Lower lobe of right lung (tissue), 2 donors: ENCODE data around the gene GPR25. TPM values are rescaled to one million over a fixed set of nuclear protein-coding genes. Genes with fewer than 3 reads are reported as not detected.

Experiments
- ATAC-seq, 2 donors: fragments of 200-7000 bp; cut with Tn5 transposase; one replicate each; pipeline ENCODE4 v1.9.1; 2020 to 2022; ENCODE audit warnings: mild to moderate bottlenecking in 2 of 2, moderate library complexity in 2 of 2
- DNase-seq: peaks from one replicate; pipeline ENCODE4 v3.0.0-alpha.2; 2020
- H3K27ac ChIP-seq: fragments of 200-600 bp; one replicate; pipeline ENCODE4 v1.8.0; 2022
- H3K27me3 ChIP-seq: fragments of 200-600 bp; one replicate; pipeline ENCODE4 v1.8.0; 2022; ENCODE audit warnings: low read depth
- H3K36me3 ChIP-seq: fragments of 200-600 bp; one replicate; pipeline ENCODE4 v1.8.0; 2022; ENCODE audit warnings: mild to moderate bottlenecking
- H3K4me1 ChIP-seq: fragments of 200-600 bp; one replicate; pipeline ENCODE4 v1.8.0; 2022
- H3K4me3 ChIP-seq: fragments of 200-600 bp; one replicate; pipeline ENCODE4 v1.8.0; 2022; ENCODE audit warnings: mild to moderate bottlenecking
- H3K9me3 ChIP-seq: fragments of 200-600 bp; one replicate; pipeline ENCODE4 v1.8.0; 2022
- CTCF ChIP-seq: fragments of 200-600 bp; IDR thresholded peaks from one replicate; pipeline ENCODE4 v1.8.0; 2022; ENCODE audit warnings: antibody characterized with exemption, mild to moderate bottlenecking
- intact Hi-C: fragments of 100-400 bp; cut with DNase I; formaldehyde crosslinking; loops from one replicate; pipeline ENCODE4 v1.11.0; 2022
- total RNA-seq: library from RNA; stranded (reverse); fragmentation: NEBNext Ultra II Directional; extraction: Animal tissue kit (Norgen Biotek cat#: 25700); gene quantifications from one replicate; pipeline ENCODE4 v1.2.1, GENCODE V29; 2021
- donor health status: DM: no; HTN: yes; CAD: no; lungs with severe emphysema.

GPR25 gene
- total RNA-seq, 1 donor from 2014 or later, result 0.62 TPM

- H3K4me1 ChIP-seq, result no peaks in the 10 kb centered on the region
- DNase-seq, result no peak
- H3K9me3 ChIP-seq, result no peaks in the 10 kb centered on the region
- intact Hi-C loops, result no loop called here
- H3K27ac ChIP-seq, result no peak overlapping the region
- no peaks in the 10 kb centered on the region for H3K36me3 ChIP-seq
- ATAC-seq, result peak in 1 of 2 donors; percentile 10
- no peak overlapping the region for H3K4me3 ChIP-seq
- no peaks in the 10 kb centered on the region for H3K27me3 ChIP-seq
- no peak for TF ChIP-seq CTCF
Measured at GRCh38 chr1:200916152-200916551, 43.4 kb downstream of the GPR25 start.

GRCh38 chr1:200916681-200917080 lies 43.9 kb downstream of the GPR25 start:
- H3K36me3 ChIP-seq, result no peaks in the 10 kb centered on the region
- H3K4me3 ChIP-seq, result no peak overlapping the region
- H3K27ac ChIP-seq, result no peak overlapping the region
- H3K9me3 ChIP-seq, result no peaks in the 10 kb centered on the region
- TF ChIP-seq CTCF, result no peak
- intact Hi-C loops, result no loop called here
- DNase-seq (no peak), ATAC-seq (no peak)
- no peaks in the 10 kb centered on the region for H3K4me1 ChIP-seq
- H3K27me3 ChIP-seq, result no peaks in the 10 kb centered on the region

GRCh38 chr1:200917291-200917817 lies 44.6 kb downstream of the GPR25 start:
- no peaks in the 10 kb centered on the region for H3K36me3 ChIP-seq
- DNase-seq (no peak), ATAC-seq (no peak)
- no peaks in the 10 kb centered on the region for H3K27me3 ChIP-seq
- no peak for TF ChIP-seq CTCF
- H3K4me1 ChIP-seq, result no peaks in the 10 kb centered on the region
- H3K27ac ChIP-seq, result no peak overlapping the region
- H3K9me3 ChIP-seq, result no peaks in the 10 kb centered on the region
- intact Hi-C loops, result no loop called here
- H3K4me3 ChIP-seq, result no peak overlapping the region

GRCh38 chr1:200918006-200918405 lies 45.2 kb downstream of the GPR25 start:
- no peaks in the 10 kb centered on the region for H3K9me3 ChIP-seq
- H3K36me3 ChIP-seq, result no peaks in the 10 kb centered on the region
- H3K27me3 ChIP-seq, result no peaks in the 10 kb centered on the region
- H3K4me1 ChIP-seq, result no peaks in the 10 kb centered on the region
- no peak overlapping the region for H3K4me3 ChIP-seq
- no peak for TF ChIP-seq CTCF
- intact Hi-C loops, result no loop called here
- DNase-seq (no peak), ATAC-seq (no peak)
- H3K27ac ChIP-seq, result no peak overlapping the region

- ATAC-seq, result no peak
Measured at GRCh38 chr1:200919386-200919785, 46.6 kb downstream of the GPR25 start.

More at GRCh38 chr1:200919386-200919785, 46.6 kb downstream of the GPR25 start:
- Histone ChIP-seq H3K4me3 (no peak overlapping the region), H3K27me3 (no peaks in the 10 kb centered on the region), H3K4me1 (no peaks in the 10 kb centered on the region), H3K9me3 (no peaks in the 10 kb centered on the region), H3K27ac (no peak overlapping the region), H3K36me3 (no peaks in the 10 kb centered on the region)
- intact Hi-C loops, result no loop called here
- no peak for DNase-seq
- no peak for TF ChIP-seq CTCF
